Measurements from ENCODE around the gene KCNK1. TPM values are rescaled to one million over a fixed set of nuclear protein-coding genes. Genes with fewer than 3 reads are reported as not detected.

KCNK1 gene
- total RNA-seq, 4 donors from 2014 or later: 1.2 to 25.7 (median 21.7) TPM

GRCh38 chr1:233655301-233655740 lies 41.4 kb downstream of the KCNK1 start:
- TF ChIP-seq POLR2AphosphoS5 (IDR thresholded peaks at IDR 0.05): peak in 2 of 3 donors; percentile 17 to 35
- TF ChIP-seq POLR2A (IDR thresholded peaks at IDR 0.05): no peak
- TF ChIP-seq EP300 (IDR thresholded peaks at IDR 0.05; ENCODE audit: low read depth): no peak
- no peak for TF ChIP-seq CTCF (IDR thresholded peaks at IDR 0.05)
- Histone ChIP-seq H3K27ac (peak overlapping the region in 3 of 4 donors; percentile 28 to 68 (median 53)), H3K36me3 (no peaks in the 10 kb centered on the region), H3K9me3 (no peaks in the 10 kb centered on the region), H3K27me3 (no peaks in the 10 kb centered on the region), H3K4me1 (peaks cover 0 to 27% (median 2%) of the 10 kb centered on the region in 4 donors), H3K4me3 (no peak overlapping the region)
- intact Hi-C loops (cut with DNase I; ENCODE audit: low total_unique reads): no loop called here
- DNase-seq: no peak
- 65 to 70% methylated on average over 2 to 4 of the region's 4 CpGs for WGBS, 2 donors (ENCODE audit: low coverage in 1 of 2)
- in situ Hi-C loops (cut with MboI; ENCODE audit: low pct_ligation_motif_present in 1 of 4, low pct_unique_long_range_greater_than_20kb in 1 of 4, low sequenced_read_pairs in 3 of 4): no loop called here

GRCh38 chr1:233656032-233656635 lies 42.2 kb downstream of the KCNK1 start:
- Histone ChIP-seq H3K4me1 (peaks cover 0 to 27% (median 2%) of the 10 kb centered on the region in 4 donors), H3K9me3 (no peaks in the 10 kb centered on the region), H3K36me3 (no peaks in the 10 kb centered on the region), H3K27ac (peak overlapping the region in 3 of 4 donors; percentile 28 to 68 (median 53)), H3K27me3 (no peaks in the 10 kb centered on the region), H3K4me3 (no peak overlapping the region)
- no peak for DNase-seq
- no peak for TF ChIP-seq EP300 (IDR thresholded peaks at IDR 0.05; ENCODE audit: low read depth)
- TF ChIP-seq POLR2AphosphoS5 (IDR thresholded peaks at IDR 0.05): no peak
- no peak for TF ChIP-seq POLR2A (IDR thresholded peaks at IDR 0.05)
- in situ Hi-C loops (cut with MboI; ENCODE audit: low pct_ligation_motif_present in 1 of 4, low pct_unique_long_range_greater_than_20kb in 1 of 4, low sequenced_read_pairs in 3 of 4) (no loop called here), intact Hi-C loops (cut with DNase I; ENCODE audit: low total_unique reads) (no loop called here)
- 70 to 85% methylated on average over 3 to 5 of the region's 5 CpGs for WGBS, 2 donors (ENCODE audit: low coverage in 1 of 2)

GRCh38 chr1:233656687-233657086 lies 42.8 kb downstream of the KCNK1 start:
- intact Hi-C loops (cut with DNase I; ENCODE audit: low total_unique reads): no loop called here
- TF ChIP-seq EP300 (IDR thresholded peaks at IDR 0.05; ENCODE audit: low read depth) (no peak), POLR2AphosphoS5 (IDR thresholded peaks at IDR 0.05) (no peak), POLR2A (IDR thresholded peaks at IDR 0.05) (no peak), CTCF (IDR thresholded peaks at IDR 0.05) (no peak)
- DNase-seq: no peak
- H3K9me3 ChIP-seq: no peaks in the 10 kb centered on the region
- peak overlapping the region in 1 of 4 donors; percentile 68 for H3K27ac ChIP-seq
- H3K4me1 ChIP-seq: peaks cover 0 to 27% (median 2%) of the 10 kb centered on the region in 4 donors
- no peaks in the 10 kb centered on the region for H3K27me3 ChIP-seq
- H3K4me3 ChIP-seq: no peak overlapping the region
- H3K36me3 ChIP-seq: no peaks in the 10 kb centered on the region
- in situ Hi-C loops (cut with MboI; ENCODE audit: low pct_ligation_motif_present in 1 of 4, low pct_unique_long_range_greater_than_20kb in 1 of 4, low sequenced_read_pairs in 3 of 4): no loop called here
- WGBS, 2 donors (ENCODE audit: low coverage in 1 of 2): 69 to 100% methylated on average over 2 to 3 of the region's 3 CpGs

GRCh38 chr1:233657466-233657865 lies 43.6 kb downstream of the KCNK1 start:
- 85 to 88% methylated on average over 2 of the region's 2 CpGs for WGBS, 2 donors (ENCODE audit: low coverage in 1 of 2)
- in situ Hi-C loops (cut with MboI; ENCODE audit: low pct_ligation_motif_present in 1 of 4, low pct_unique_long_range_greater_than_20kb in 1 of 4, low sequenced_read_pairs in 3 of 4): no loop called here
- no peak for DNase-seq

GRCh38 chr1:233659495-233659894 lies 45.6 kb downstream of the KCNK1 start:
- in situ Hi-C loops (cut with MboI; ENCODE audit: low pct_ligation_motif_present in 1 of 4, low pct_unique_long_range_greater_than_20kb in 1 of 4, low sequenced_read_pairs in 3 of 4): no loop called here
- no peaks in the 10 kb centered on the region for H3K9me3 ChIP-seq
- WGBS, 2 donors (ENCODE audit: low coverage in 1 of 2): 85 to 89% methylated on average over 7 of the region's 7 CpGs
- H3K4me3 ChIP-seq: no peak overlapping the region
- H3K4me1 ChIP-seq: peaks cover 0 to 20% (median 2%) of the 10 kb centered on the region in 4 donors
- no peak overlapping the region for H3K27ac ChIP-seq
- intact Hi-C loops (cut with DNase I; ENCODE audit: low total_unique reads): no loop called here
- H3K27me3 ChIP-seq: no peaks in the 10 kb centered on the region
- DNase-seq: no peak
- no peaks in the 10 kb centered on the region for H3K36me3 ChIP-seq
- TF ChIP-seq CTCF (IDR thresholded peaks at IDR 0.05) (no peak), POLR2AphosphoS5 (IDR thresholded peaks at IDR 0.05) (no peak), POLR2A (IDR thresholded peaks at IDR 0.05) (no peak), EP300 (IDR thresholded peaks at IDR 0.05; ENCODE audit: low read depth) (no peak)

More at GRCh38 chr1:233657466-233657865, 43.6 kb downstream of the KCNK1 start:
- TF ChIP-seq POLR2A (IDR thresholded peaks at IDR 0.05): no peak
- TF ChIP-seq EP300 (IDR thresholded peaks at IDR 0.05; ENCODE audit: low read depth): no peak
- no peak for TF ChIP-seq POLR2AphosphoS5 (IDR thresholded peaks at IDR 0.05)
- no peaks in the 10 kb centered on the region for H3K36me3 ChIP-seq
- peaks cover 0 to 27% (median 2%) of the 10 kb centered on the region in 4 donors for H3K4me1 ChIP-seq
- intact Hi-C loops (cut with DNase I; ENCODE audit: low total_unique reads): no loop called here
- no peaks in the 10 kb centered on the region for H3K9me3 ChIP-seq
- H3K27ac ChIP-seq: no peak overlapping the region
- no peaks in the 10 kb centered on the region for H3K27me3 ChIP-seq
- no peak overlapping the region for H3K4me3 ChIP-seq
